Right ventricle myocardium inferior (tissue), 1 donor: Measurements from ENCODE around the gene BEST2. TPM values are rescaled to one million over a fixed set of nuclear protein-coding genes. Genes with fewer than 3 reads are reported as not detected.
A peak's percentile ranks its signal among the peaks of the same experiment; 100 is the strongest.

Source experiments
- ATAC-seq: fragments of 200-7000 bp; cut with Tn5 transposase; one replicate; pipeline ENCODE4 v1.9.1; 2020; ENCODE audit warnings: mild to moderate bottlenecking, moderate library complexity
- DNase-seq: peaks from one replicate; pipeline ENCODE4 v3.0.0; 2021; ENCODE audit errors: missing footprints
- intact Hi-C: fragments of 100-400 bp; cut with DNase I; formaldehyde crosslinking; loops from one replicate; pipeline ENCODE4 v1.11.0; 2022
- total RNA-seq: library from RNA; stranded (reverse); fragmentation: NEBNext Ultra II Directional; extraction: Animal tissue kit (Norgen Biotek cat#: 25700); gene quantifications from one replicate; pipeline ENCODE4 v1.2.1, GENCODE V29; 2021
- donor health status: DM: no; HTN: yes; CAD: no; lungs with severe emphysema.

BEST2 gene
- total RNA-seq, 1 donor from 2014 or later, result not detected

DNA sequence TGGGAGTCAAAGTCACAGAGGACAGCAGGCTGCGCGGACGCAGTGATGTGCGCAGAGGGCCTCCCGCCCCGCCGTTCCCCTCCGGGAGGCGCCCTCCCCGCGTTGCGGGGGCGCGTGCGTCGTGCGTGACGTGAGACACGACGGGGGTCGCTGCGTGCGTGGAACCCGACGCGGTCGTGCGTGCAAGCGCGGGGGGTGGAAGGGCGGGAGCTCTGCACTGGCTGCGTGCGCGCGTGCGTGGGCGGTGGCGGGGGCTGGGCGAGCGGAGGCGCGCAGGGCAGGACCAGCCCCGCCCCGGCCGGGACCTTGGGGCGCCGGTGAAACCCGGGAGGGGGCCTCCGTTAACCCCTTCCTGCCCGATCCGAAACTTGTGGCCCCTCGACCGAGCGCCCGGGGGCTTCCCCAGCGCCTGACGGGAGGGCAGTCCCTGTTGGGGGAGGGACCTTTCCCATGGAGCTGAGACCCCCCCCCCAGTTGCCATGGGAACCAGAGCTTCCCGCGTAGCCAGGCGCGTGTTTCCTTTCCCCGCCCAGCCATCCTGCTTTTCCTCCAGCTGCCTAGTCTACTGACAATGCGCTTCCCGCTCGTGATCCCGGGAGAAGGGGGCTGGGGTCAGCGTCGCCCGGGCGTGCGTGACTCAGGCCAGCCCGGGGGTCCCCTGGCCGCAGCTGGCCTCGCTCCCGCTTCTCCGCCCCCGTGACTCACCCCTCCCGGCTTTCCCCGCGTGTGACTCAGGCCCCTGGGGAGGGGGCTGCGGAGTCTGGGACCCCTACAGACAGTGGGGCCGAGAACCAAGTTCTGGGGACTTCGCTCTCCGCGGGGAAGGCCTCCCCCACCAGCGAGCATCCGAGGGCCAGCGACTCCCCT is 31.1 kb downstream of the BEST2 start:
- DNase-seq (peak; percentile 95), ATAC-seq (peak; percentile 74)
- intact Hi-C loops, result no loop called here

DNA sequence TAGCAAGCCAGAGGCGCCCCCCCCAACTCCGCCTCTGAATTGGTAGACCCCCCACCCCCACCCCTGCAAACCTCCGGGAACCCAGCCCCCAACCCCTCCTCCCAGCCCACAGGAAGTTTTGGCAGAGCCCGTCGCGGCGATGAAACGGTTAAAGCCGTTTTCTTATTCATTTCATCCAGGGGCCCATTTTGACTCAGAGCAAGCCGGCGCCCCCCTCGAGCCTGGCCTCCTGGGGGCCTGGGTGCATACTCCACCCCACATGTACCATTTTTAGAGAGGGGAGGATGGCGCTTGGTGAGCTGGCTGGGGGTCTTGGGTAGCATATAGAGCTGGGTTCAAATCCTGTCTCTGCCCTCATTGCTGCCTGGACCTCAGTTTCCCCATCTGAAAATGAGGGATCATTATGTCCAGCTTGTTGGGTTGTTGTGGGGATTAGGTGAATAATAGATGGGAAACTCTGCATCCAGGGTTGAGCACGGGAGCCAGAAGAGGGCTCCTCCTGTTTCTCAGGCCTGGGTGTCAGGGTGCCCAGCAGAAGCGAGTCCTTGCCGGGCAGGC is 31.8 kb downstream of the BEST2 start:
- intact Hi-C loops, result no loop called here
- DNase-seq (no peak), ATAC-seq (no peak)

DNA sequence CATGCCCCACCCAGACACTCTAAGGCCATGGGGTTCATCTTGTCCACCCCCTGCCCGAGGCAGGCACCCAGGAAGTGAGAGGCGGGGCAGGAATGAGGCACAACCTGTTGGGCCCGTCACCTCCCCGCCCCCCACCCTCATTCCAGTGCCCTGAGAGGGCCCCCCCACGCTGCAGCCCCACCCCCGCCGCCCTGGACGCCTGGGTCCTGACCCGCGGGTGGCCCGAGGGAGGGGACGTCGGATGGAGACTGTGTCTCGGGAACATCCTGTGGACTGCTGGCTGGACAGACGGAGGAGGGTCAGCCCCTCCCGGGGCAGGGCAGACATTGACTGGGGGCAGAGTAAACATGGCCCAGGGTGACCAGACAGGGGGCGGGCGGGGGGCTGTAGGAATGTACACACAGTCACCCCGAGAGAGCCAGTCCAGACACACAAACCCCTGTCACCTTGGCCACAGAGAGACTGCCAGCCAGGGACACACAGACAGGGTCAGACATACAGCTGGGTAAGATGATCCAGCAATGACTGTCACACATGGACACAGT is 32.3 kb downstream of the BEST2 start:
- no peak for DNase-seq
- ATAC-seq, result no peak
- intact Hi-C loops, result no loop called here

DNA sequence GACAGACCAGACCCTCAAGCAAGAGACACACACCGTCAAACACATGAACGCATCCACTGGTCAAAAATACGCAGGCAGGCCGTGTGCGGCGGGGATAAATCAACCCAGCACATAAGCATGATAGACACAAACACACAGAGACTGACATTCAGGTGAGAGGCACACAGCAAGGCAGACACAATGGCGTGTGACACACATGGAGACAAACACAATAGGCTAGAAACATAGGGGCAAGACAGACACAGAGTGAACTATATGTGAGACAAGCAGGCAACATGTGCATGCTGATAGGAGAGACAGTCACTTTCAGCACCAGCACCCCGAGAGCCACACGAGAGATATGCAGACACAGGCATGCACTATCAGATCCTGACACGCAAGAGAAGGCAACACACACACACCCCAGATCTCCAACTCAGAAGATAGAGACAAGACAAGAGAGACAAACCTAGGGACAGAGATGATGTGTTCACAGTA is 32.8 kb downstream of the BEST2 start:
- ATAC-seq (no peak), DNase-seq (no peak)
- intact Hi-C loops, result no loop called here

DNA sequence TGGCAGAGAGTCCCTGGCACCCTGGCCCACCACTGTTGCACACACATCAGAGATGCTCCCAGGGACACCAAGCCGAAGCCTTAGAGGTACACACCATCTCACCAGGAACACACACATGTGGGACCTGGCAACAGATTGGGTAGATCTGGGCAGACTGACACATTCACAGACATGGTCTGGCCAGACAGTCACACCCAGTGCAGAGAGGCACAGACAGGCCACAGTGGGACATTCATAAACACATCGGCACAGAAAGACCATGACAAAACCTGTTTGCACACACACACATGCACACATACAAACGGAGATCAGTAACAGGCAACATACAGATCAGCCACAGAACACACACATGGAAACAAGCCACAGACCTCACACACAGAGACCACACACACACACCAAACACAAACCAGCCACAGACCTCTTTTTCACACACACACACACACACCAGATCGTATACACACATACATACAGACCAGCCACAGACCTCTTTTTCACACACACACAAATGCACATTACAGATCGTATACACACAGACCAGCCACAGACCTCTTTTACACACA is 33.4 kb downstream of the BEST2 start:
- intact Hi-C loops, result no loop called here
- DNase-seq (no peak), ATAC-seq (no peak)

DNA sequence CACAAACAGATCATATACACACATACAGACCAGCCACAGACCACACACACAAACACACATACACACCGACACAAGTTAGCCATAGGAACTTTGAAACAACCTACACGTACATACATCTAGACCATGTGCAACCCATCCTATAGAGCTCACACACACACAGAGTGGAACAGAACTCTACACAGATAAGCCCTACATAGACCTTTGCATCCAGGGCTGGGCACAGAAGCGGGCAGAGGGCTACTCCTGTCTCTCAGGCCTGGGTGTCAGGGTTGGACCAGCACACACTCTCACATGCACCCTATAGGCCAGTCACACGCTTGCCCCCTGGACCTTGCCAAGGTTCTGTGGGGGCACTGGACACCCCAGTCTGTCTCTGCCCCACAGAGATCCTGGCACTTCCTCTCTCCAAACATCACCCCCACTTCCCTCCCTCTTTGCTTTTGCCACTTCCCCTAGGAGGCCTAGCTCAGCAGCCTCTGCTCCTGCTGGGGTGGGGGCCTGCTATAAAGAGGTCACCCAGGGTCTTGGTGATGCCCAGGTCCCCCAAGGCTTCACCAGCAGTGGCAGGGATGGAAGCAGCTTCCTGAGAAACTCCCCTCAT is 33.9 kb downstream of the BEST2 start:
- ATAC-seq (no peak), DNase-seq (no peak)
- intact Hi-C loops, result no loop called here

DNA sequence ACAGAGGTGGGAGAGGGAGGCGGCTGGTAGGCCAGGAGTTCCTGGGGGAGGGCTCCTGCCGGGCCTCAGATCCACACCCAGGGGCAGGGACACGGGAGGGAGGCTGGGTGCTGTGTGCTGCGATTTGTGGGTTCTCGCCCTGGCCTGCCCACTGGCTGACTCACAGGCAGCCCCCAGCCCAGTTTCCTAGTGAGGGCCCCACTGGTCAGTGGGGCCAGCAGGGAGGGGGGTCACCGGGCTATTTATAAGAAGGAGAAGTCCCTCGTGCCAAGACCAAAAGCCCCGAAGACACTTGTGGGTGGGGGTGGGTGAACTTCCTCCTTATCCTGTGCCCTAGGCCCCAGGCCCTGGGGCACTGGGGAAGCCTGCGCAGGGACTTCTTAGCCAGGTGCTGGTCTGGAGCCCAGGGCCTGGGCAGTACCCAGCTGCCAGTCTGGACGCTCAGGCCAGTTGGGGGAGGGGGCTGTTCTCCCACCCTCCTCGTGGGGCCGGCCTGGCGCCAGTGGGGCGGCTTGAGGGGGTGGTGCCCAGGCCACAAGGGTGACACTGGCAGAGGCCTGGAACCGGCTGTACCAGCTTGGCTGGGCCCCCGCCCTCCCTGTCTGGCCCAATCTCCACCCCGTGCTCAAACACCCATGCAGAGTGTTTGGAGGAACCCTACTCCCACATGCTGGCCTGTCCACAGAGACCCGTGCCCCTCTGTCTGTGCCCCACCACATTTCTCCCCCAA is 34.7 kb downstream of the BEST2 start:
- ATAC-seq (no peak), DNase-seq (peak; percentile 92)
- intact Hi-C loops, result no loop called here

DNA sequence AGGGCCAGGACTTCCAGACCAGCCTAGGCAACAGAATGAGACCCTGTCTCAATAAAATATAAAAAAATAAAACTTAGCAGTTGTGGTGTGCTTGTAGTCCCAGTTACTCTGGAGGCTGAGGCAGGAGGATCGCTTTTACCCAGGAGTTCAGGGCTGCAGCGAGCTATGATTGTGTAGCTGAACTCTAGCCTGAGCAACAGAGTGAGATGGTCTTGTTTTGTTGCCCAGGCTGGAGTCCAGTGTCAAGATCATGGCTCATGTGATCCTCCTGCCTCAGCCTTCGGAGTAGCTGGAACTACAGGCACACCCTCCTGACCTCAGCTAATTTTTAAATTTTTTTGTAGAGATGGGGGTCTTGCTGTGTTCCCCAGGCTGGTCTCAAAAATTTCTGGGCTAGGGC is 35.4 kb downstream of the BEST2 start:
- no peak for DNase-seq

DNA sequence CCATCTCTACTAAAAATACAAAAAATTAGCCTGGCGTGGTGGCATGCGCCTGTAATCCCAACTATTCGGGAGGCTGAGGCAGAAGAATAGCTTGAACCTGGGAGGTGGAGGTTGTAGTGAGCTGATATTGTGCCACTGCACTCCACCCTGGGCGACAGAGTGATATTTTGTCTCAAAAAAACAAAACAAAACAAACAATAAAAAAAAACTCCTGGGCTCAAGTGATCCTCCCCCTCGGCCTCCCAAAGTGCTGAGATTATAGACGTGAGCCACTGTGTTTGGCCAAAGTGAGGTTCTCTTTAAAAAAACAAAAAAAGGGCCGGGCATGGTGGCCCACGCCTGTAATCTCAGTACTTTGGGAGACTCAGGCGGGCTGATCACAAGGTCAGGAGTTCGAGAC is 35.9 kb downstream of the BEST2 start:
- ATAC-seq, result no peak
- no peak for DNase-seq

More for the DNA sequence above, 35.4 kb downstream of the BEST2 start:
- ATAC-seq, result no peak
- intact Hi-C loops, result no loop called here

DNA sequence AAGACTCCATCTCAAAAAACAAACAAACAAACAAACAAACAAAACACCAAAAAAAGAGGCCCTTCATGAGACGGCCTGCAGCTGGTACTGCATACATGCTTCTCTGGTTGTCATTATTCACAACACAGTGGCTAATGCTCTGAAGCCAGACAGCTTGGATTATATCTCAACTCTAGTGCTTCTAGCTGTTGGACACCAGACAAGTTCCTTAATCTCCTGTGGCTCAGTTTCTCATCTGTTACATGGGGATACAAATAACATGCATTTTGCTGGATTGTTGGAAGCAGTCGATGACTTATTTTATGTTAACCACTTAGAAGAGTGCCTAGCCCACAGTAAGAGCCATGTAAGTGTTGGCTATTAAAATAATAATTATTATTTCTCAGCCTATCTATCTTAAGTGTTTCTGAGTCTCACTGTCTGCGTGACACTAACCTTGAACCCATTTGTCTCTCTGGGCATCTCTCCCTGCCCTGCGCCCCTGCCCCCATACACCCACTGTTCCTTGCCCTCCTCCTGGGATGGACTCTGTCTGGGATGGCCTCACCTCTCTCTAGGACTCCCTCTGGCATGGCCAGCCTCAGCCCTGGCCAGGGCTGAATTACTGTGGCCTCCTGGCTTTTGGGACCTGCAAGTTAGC is 36.6 kb downstream of the BEST2 start:
- intact Hi-C loops, result no loop called here
- ATAC-seq (no peak), DNase-seq (no peak)

More for the DNA sequence above, 35.9 kb downstream of the BEST2 start:
- intact Hi-C loops, result no loop called here

DNA sequence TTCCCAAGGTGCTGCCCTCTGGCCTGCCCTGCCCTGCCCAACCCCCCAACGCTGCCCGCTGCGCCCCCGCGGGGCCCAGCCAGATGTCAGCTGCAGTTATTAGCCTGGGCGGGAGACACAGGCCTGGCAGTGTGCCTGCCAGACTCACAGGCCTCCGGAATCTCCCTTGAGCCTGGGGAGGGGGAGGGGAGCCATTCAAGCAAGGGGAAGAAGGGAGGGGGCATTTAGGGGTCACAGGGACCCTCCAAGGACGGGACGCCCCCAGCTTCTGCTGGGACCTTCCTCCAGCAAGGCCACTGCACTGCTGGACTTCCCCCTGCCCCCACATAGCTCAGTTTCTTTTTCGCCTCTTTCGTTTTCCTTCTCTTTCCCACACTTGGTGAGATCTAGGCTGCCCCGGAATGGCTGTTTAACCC is 37.1 kb downstream of the BEST2 start:
- intact Hi-C loops, result no loop called here
- ATAC-seq, result no peak

DNA sequence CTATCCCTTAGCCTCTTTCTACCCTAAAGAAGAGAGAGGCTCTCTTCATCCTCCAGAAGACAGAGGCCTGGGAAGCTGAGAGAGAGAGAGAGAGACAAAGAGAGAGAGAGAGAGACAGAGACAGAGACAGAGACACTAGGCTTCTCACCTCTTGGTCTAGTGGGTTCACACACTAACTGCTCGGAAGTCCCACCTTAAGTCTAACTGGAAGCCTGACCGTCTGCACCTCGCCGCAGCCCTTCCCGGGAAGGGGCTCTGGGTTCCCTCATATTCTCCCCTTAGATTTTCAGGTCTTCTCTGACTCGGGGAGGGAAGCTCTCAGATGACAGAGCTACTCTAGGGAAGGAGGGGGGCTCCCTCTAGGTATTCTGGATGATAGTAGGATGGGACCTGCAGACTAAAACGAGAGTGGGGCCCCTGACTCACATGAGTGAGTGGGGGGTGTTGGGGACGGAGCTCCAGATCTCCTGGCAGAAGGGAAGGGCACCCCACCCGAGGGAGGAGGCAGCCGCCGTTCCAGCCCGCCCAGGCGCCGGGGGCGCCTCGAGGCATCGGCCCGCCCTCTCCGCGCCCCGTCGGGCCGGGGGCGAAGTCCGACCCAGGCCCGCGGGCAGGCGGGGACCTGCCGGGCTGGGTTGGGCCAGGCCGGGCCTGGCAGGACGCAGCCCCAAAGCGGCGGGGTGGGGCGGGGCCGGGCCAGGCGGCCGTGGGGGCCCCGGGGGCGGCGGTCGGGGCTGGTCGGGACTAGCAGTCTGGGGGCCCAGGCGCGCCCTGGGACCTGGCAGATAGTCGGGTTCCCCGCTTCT is 37.7 kb downstream of the BEST2 start:
- DNase-seq, result no peak
- intact Hi-C loops, result no loop called here
- ATAC-seq, result no peak

More for the DNA sequence above, 37.1 kb downstream of the BEST2 start:
- peak; percentile 92 for DNase-seq

DNA sequence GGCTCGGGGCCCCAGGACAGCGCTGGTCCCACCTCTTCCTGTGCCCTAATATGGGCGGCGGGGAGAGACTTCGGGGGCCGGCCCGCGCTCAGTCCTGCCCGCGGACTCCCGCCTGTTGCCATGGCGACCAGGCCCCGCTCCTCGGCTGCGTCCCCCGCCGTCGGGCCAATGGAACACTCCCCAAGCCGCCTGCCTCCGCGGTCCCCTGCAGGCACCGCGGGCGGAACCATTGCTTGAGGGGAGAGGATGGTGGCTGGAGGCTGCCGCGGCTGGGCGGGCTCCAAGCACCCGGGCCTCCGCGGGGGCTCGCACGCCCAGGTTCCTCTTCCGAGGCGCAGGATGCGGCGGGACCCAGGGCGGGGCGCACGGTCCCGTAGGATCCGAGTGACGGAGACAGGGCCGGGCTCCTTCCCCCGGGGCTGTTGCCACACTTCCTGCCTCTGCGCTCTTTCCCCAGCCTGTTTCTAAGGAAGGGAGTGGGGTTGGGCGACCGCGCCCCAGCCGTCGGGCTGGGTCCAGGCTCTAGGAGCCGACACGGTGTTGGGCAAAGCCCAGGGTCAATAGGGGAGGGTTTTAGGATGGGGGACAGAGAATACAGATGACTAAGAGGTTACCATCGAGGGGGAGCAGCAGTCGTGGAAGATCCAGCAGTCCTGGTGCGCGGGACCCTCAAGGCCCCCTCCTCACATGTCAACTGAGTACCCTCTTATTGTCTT is 38.5 kb downstream of the BEST2 start:
- DNase-seq (peak; percentile 99), ATAC-seq (peak; percentile 68)
- intact Hi-C loops, result loop anchor here (2.0 kb wide), 1 partner anchor 53 kb away; the partner anchor contains the start of gene GET3

DNA sequence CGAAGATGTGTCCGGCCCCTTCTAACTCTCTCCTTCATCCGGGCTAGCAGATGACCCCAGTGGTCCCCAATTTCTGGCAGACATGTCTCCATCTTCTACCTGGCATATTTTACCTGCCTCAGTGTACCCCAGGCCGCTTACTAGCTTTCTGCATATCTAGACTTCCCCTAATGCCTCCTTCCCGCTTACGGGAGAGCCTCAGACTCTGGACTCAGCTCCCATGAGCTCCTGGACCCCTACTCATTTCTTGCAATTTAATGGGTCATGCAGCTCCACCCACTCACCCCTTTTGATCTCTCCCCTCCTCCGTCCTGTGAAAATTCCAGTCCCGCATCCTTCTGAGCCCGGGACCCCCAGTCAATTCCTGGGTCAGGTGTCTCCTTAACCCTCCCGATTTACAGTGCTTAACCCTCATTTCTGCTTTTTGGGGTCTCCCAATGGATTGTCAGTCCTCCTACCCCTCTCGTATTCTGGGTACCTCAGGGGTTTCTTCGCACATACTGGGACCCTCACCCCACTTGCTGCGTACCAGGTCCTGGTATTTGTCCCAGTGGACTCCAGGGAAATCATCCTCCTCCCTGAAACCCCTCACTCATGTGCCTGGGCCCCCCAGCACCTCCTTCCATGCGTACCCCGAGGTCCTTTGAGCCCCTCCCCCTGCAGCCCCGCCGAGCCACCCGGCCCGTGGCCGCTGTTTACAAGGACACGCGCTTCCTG is 39.2 kb downstream of the BEST2 start:
- intact Hi-C loops, result loop anchor here (2.0 kb wide), 1 partner anchor 54 kb away; the partner anchor contains the start of gene GET3
- ATAC-seq, result no peak
- no peak for DNase-seq

DNA sequence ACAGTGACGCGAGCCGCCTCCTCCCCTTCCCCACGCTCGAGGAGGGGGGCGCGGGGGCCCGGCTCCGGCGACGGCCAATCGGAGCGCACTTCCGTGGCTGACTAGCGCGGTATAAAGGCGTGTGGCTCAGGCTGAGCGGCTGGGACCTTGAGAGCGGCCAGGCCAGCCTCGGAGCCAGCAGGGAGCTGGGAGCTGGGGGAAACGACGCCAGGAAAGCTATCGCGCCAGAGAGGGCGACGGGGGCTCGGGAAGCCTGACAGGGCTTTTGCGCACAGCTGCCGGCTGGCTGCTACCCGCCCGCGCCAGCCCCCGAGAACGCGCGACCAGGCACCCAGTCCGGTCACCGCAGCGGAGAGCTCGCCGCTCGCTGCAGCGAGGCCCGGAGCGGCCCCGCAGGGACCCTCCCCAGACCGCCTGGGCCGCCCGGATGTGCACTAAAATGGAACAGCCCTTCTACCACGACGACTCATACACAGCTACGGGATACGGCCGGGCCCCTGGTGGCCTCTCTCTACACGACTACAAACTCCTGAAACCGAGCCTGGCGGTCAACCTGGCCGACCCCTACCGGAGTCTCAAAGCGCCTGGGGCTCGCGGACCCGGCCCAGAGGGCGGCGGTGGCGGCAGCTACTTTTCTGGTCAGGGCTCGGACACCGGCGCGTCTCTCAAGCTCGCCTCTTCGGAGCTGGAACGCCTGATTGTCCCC is 39.9 kb downstream of the BEST2 start, which contains the start of gene JUNB:
TSS of gene JUNB (plus strand) at position 142 of the 706 bp plus-strand sequence. CDS start at position 428, 286 bp downstream.
- intact Hi-C loops, result loop anchor here (2.0 kb wide), 1 partner anchor 55 kb away; the partner anchor contains the start of gene GET3
- DNase-seq (peak; percentile 99), ATAC-seq (peak; percentile 66)
